ENCODE measurements around the gene IGSF21. TPM values are rescaled to one million over a fixed set of nuclear protein-coding genes. Genes with fewer than 3 reads are reported as not detected.

IGSF21 gene
- total and polyA plus RNA-seq, 2 of the 8 experiments (the other 6 are each of a cell fraction or from before 2014, with no cell fraction given), result 22.5 to 28.5 TPM

DNA sequence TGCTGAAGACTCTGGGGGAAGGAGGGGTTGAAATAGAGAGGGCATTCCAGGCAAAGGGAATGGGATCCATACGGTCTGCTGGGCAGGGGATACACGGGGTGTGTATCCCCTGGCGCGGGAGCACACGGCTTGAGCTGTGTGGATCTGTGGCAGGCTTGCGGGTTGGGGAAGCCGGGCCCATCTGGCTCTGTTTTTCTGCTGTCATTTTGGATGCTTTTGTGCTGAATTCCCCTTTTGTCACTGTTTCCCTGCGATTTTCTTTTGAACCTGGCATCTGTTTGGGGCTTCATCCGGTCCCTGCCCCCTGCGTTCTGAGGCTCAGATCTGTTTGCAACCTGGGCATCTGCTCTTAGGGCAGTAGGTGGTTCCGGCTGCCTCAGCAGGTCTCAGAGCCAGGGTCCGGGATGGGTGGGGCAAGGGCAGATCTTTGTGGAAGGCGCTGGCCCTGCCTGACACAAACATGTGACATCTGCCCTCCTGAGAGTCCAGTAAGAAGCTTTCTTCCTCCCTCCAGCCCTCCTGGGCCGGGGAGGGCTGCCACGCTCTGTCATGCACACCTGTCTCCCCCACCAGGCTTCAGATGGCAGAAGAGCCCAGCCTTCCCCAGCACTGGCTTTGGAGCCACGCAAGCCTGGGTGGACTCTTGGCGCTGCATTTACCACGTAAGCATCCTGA is 84.0 kb downstream of the IGSF21 start (continued):
- TF ChIP-seq ZNF274 (IDR thresholded peaks at IDR 0.05; ENCODE audit: borderline replicate concordance, extremely low read depth, low read length), result no peak
- TF ChIP-seq JUND (IDR thresholded peaks at IDR 0.05; ENCODE audit: low read length), result no peak
- TF ChIP-seq EZH2 (IDR thresholded peaks at IDR 0.05; ENCODE audit: low read depth, low read length, severe bottlenecking), result no peak
- TF ChIP-seq EGR1 (IDR thresholded peaks at IDR 0.05; ENCODE audit: borderline replicate concordance, low read depth, low read length), result no peak
- TF ChIP-seq, protein P1, sequence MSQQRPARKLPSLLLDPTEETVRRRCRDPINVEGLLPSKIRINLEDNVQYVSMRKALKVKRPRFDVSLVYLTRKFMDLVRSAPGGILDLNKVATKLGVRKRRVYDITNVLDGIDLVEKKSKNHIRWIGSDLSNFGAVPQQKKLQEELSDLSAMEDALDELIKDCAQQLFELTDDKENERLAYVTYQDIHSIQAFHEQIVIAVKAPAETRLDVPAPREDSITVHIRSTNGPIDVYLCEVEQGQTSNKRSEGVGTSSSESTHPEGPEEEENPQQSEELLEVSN (IDR thresholded peaks at IDR 0.05), result no peak
- no peak for TF ChIP-seq JUN (IDR thresholded peaks at IDR 0.05; ENCODE audit: low read depth, low read length)
- no peak for TF ChIP-seq BACH1 (IDR thresholded peaks at IDR 0.05; ENCODE audit: low read length)
